ENCODE results near the gene AKR1D1. TPM values are rescaled to one million over a fixed set of nuclear protein-coding genes. Genes with fewer than 3 reads are reported as not detected.
"Not testable (repeated sequence)": the region's sequence is repeated elsewhere in the genome, so short reads cannot be mapped to it uniquely, and the experiment has no call there.

The AKR1D1 gene
- polyA plus RNA-seq, 5 donors: 0.05 to 0.16 (median 0.08) TPM; not detected in 2

DNA sequence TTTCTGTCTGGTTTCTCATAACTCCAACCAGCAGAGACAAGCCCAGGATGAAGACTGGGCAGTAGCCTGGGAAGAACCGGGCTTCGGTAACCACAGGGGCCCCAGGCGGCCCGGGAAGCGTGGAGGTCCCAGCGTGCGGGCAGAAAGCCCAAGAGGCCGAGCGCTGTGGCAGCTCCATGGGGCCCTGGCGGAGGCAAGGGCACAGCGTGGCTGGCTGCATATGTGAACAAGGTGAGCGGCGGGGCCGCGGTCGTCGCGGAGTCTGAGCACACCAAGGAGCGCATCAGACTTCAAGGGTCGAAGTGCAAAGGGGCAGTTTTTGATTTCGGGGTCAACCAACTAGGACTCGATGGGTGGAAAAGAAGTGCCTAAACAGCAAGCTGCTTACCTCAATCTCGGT, 45.9 kb downstream of the AKR1D1 start:
- DNase-seq: no peak

DNA sequence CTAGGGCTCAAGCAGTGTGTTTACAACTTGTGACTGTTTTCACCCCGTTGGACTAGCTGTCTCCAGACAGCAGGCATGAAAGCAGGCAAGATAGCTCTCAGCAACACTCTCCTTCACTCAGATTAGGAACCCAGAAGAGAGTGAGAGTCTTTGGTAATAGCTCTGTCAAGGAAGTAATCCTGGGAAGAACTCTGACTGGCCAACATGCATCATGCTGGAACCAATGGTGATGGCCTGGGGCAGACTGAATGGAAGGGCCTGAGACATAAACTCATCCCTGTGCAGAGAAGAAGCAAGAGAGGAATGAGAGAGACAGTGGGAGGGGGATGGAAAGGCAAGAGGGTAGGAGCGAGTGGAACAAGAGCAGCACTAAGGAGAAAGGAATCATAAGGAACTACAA, 48.9 kb downstream of the AKR1D1 start:
- no peak for DNase-seq

DNA sequence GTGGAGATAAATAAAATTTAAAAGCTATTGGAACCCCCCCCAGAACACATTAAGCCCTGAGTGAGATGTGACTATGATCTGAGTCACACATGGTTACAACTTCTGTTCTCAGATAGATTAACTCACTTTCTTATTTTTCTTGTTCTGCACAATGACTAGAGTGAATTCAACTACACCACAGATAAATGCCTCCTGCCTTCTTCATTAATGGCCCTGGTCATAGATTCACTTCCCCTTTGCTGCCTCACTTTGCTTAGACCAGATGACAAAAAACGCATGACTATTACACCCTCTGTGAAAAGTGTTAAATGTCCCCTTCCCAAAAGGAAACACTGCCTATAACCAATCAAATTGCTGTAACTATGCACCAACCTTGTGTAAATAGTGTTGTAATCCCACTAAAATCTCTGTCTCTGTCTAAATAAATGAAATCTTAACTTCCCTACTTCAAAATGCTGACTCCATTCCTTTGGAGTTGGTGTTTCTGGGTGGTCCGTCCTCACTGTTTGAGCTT, 49.4 kb downstream of the AKR1D1 start:
- DNase-seq: no peak

DNA sequence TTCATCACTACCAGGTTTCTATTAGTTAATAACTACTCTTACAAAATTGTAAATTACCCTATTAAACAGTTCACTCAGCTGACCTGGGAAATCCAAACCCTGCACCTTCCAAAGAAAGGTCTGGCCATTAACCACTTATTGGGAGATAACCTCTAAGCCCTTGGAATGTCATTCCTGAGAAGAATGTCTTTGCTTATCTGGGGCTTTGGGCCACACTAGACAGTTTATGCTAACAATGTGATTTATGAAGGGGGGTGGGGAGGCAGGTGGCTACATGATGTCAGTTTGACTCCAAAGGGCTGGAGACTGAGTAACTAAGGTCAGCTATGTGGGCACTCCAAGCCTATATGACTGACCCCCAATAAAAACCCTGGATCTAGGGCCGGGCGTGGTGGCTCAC, 50.7 kb downstream of the AKR1D1 start:
- no peak for DNase-seq

DNA sequence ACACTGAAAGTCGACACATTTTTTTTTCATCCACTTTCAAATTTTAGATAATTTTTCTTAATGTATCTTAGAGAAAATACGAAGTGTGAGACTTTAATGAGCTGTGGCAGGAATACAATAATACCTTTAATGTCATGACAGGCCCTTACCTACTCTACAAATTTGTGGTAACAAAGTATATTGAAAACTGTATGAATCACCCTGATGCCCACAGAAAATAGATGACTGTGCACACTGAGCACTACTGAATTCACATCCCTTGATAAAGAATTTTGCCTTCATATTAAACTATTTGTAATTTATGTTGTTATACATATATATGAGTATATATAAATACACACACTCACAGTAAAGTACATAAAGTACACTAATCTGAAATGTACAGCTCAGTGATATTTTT, 51.7 kb downstream of the AKR1D1 start:
- no peak for DNase-seq

DNA sequence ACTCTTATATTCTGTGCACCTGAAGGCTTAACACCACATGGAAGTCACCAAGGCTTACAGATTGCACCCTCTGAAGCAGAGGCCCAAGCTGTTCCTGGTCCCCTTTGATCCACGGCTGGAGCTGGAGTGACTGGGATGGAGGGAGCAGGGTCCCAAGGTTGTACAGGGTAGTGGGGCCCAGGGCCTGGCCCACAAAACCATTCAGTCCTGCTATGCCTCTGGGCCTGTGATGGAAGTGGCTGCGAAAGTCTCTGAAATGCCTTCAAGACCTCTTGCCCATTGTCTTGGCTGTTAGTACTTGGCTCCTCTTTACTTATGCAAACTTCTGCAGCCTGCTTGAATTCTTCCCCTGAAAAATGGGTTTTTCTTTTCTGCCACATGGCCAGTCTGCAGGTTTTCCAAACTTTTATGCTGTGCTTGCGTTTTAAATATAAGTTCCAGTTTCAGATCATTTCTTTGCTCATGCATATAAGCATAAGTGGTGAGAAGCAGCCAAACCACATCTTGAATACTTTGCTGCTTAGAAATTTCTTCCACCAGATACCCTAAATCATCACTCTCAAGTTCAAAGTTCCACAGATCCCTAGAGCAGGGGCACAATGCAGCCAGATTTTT, 53.4 kb downstream of the AKR1D1 start:
- no peak for DNase-seq

DNA sequence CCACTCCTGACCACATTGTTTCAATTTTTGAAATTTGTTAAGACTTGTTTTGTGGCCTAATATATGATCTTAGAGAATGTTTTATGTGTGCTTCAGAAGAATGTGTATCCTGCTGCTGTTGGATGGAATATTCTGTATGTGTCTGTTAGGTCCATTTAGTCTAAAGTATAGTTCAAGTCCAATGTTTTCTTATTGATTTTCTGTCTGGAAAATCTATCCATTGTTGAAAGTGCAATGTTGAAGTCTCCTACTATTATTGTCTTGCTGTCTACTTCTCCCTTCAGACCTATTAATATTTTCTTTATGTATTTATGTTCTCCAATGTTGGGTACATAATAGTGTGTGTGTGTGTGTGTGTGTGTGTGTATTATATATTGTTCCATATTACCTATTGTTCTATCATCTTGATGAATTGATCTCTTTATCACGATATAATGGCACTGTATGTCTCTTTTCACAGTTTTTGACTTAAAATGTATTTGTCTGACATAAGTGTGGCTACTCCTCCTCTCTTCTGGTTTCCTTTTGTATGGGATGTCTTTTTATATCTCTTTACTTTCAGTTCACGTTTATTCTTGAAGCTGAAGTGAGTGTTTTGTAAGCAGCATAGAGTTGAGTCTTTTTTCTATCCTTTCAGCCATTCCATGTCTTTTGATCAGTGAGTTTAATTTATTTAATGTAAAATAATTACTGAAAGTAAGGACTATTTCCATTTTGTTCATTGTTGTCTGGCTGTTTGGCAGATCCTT, 61.3 kb downstream of the AKR1D1 start:
- no peak for DNase-seq

DNA sequence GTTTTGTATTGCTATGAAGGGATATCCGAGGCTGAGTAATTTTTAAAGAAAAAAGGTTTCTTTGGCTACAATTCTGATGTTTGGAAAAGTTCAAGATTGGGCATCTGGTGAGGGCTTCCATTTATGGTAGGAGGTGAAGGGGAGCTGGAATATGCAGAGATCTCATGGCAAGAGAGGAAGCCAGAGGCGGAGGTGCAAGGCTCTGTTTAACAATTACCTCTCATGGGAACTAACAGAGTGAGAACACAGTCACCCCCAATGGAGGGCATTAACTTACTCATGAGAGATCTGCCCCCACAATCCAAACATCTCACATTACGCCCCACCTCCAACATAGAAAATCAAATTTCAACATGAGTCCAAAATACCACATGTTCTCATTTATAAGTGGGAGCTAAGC, 62.0 kb downstream of the AKR1D1 start:
- no peak for DNase-seq

DNA sequence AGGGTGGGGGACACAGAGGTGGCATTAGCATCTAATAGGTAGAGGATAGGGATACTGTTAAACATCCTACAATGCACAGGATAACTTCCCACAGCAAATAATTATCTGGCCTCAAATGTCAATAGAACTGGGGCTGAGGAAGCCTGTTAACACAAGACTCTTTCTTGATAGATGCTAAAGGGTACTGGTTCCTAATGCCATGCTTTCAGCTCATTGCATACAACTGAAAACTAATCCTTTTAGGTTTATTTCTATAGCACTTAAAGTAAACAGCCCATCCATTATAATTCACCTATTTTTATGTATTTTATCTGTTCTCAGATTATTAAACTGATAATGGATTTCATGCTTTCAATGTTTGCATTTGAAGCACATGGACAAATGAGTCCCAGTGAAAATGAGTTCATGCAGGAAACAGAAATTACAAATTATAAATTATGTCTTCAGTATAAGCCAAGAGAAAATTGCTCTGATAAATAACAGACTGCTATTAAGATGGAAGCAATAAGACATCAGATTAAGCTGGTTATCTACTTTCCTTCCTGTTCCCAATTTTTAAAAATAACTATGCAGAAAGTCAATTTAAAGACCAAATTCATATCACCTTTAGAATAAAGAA, 66.4 kb downstream of the AKR1D1 start:
- DNase-seq: no peak

DNA sequence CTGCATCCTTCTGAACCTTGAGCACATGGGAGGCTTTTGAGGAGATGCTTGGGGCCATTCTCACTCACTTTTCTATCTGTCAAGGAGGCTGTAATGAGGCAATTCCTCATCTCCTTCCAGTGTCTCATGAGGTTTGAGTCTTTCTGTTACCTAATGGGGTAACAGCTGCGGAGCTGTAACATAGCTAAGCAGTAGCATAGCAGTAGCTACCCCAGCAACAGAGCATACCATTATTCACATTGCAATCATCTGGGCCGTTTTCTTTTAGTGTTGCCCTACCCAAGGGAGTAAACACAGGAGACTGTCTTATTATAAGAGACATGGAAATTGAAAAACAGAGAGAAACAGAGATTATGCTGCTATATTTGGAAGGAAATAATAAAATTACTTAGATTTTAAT, 68.7 kb downstream of the AKR1D1 start:
- no peak for DNase-seq

DNA sequence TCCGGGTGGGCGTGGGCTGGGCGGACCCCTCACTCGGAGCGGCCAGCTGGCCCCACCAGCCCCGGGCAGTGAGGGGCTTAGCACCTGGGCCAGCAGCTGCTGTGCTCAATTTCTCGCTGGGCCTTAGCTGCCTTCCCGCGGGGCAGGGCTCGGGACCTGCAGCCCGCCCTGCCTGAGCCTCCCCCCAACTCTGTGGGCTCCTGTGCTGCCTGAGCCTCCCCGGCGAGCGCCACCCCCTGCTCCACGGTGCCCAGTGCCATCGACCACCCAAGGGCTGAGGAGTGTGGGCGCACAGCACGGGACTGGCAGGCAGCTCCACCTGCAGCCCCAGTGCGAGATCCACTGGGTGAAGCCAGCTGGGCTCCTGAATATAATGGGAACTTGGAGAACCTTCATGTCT, 70.0 kb downstream of the AKR1D1 start:
- not testable (repeated sequence) for DNase-seq

DNA sequence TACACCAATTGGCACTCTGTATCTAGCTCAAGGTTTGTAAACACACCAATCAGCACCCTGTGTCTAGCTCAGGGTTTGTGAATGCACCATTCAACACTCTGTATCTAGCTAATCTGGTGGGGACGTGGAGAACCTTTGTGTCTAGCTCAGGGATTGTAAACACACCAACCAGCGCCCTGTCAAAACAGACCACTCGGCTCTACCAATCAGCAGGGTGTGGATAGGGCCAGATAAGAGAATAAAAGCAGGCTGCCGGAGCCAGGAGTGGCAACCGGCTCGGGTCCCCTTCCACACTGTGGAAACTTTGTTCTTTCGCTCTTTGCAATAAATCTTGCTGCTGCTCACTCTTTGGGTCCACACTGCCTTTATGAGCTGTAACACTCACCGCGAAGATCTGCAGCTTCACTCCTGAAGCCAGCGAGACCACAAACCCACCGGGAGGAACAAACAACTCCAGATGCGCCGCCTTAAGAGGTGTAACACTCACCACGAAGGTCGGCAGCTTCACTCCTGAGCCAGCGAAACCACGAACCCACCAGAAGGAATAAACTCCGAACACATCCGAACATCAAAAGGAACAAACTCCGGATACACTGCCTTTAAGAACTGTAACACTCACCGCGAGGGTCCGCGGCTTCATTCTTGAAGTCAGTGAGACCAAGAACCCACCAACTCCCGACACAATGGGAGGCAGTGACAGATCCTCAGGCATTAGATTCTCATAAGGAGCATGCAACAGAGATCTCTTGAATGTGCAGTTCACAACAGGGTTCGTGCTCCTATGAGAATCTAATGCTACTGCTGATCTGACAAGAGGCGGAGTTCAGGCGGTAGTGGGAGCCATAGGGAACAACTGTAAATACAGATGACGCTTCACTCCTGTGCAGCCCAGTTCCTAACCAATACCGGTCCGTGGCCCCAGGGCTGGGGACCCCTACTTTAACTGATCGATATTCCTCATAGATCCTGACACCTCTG, 70.8 kb downstream of the AKR1D1 start:
- not testable (repeated sequence) for DNase-seq

DNA sequence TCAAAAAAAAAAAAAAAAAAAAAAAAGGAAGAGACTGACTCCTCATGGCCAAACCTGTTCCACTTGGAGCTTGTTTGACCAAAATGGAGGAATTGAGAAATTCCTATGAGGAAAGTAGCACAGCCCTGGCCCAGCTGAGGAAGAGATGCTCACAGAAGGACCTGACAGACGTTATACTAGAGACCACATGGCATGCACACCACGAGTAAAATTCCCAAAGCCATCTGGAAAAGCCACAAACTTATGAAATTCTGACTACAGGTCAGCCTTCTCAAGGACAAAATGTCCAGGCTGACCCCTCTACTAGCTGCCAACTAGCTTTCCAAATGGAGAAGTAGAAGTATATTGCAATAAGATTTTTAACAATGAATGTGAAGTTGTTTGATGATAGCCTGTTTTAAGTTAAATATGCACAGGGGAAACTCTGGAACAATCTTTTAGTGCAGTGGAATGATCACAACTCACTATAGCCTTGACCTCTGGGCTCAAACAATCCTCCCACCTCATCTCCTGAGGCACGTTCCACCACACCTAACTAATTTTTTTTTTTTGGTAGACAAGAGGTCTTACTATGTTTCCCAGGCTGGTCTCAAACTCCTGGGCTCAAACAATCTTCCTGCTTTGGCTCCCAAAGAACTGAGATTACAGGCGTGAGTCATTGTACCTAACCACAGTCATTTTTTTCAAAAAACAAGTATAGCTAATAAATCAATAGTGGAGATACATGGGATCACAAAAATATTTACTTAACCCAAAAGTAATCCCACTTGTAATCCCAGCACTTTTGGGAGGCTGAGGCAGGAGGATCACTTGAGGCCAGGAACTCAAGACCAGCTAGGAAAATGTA, 75.7 kb downstream of the AKR1D1 start:
- no peak for DNase-seq

DNA sequence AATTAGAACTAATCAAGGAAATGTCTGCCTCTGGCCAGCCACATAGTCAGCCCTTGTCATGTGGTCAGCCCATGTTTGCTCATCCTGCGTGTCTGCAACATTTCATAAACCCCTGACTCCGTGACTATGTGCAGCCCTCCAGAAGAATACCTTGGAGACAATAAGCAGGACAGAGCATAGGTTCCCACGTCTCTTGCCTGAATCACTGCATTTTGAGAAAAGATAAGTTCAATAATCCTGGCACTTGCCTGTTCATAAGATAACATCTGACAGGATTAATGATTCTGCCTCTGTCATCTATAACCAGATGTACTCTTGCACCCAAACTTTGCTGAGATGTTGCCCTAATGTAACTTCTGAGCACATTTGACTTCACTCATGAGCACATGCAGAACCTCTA, 78.4 kb downstream of the AKR1D1 start:
- no peak for DNase-seq

DNA sequence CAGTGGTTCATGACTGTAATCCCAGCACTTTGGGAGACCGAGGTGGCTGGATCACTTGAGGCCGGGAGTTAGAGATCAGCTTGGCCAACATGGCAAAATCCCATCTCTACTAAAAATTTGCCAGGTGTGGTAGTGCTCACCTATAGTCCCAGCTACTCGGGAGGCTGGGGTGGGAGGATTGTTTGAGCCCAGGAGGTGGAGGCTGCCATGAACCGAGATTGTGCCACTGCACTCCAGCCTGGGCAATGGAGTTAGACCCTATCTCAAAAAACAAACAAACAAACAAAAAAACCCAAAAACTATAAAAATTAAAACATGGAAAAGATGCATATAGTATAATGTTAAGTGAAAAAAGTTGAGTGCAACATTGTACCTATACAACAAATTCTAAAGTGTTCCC, 81.4 kb downstream of the AKR1D1 start:
- no peak for DNase-seq

DNA sequence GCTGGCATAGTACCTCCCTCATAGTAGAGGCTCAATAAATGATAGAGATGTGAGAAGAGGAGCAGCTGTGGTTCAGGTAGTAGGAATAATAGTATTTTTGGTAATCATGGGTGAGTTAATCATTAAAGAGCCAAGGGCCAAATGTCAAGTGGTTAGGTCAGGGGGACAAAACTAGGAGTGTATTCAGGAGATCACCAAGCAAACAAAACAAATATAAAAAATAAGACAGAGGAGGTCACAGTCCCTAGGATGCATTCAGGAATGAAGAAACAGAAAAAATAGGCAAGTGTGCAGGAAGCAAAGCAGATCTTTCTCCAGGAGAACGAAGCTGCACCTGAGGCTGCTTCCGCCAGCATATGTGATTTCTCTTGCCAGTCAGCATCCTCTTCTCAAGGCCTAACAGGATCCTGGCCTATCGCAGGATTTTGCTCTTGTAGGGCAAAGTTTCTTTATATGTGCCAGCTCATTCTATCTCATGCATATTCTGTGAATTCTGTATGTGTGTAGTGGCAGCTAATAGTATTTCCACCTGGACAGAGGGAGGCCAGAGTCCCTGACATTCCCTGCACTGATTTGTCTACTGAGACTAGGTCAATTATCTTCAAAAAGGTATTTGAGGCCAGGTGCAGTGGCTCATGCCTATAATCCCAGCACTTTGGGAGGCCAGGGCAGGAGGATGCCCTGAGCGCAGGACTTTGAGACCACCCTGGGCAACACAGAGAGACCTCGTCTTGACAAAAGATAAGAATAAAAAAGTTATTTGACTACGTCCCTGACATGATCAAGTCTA, 82.7 kb downstream of the AKR1D1 start:
- DNase-seq: no peak

DNA sequence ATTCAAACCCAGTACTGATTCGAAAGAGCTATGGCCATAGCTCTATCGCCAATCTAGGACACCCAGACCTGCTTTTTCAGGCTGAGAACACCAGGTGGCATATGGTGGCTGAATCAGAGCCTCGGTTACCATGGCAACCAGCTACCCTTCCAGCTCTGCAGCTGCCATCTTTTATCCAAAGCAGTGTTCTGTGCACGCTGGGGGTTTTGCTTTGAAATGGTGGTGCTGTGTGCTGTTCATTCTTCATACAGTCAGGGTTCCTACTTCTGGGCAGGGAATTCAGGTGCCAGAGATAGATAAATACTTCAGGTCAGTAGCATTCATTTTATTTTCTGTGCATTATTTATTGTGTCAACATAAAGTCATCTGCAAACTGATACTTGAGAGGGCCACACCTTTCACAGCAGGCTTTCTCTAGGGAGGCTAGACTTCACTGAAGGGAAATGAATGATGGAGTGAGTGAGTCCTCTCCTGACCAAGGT, 85.4 kb downstream of the AKR1D1 start:
- peak; percentile 67 to 78 for DNase-seq

DNA sequence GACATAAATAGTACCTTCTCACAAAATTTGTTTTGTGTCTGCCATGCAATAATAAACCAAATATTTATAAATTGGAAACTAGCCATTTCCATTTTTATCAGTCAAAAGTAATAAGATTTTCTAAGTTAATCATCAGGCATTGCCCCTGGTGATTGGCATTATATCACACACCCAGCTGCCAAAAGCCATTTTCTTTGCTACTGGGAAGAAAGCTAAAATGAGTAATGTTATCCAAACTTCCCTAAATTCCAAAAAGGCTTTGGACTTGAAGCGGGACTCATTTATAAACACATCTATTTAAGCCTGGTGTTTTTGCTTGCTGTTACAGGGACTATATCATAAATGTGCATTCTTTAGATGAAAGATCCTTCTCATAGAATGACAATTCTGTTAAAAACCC, 86.0 kb downstream of the AKR1D1 start:
- DNase-seq: no peak

DNA sequence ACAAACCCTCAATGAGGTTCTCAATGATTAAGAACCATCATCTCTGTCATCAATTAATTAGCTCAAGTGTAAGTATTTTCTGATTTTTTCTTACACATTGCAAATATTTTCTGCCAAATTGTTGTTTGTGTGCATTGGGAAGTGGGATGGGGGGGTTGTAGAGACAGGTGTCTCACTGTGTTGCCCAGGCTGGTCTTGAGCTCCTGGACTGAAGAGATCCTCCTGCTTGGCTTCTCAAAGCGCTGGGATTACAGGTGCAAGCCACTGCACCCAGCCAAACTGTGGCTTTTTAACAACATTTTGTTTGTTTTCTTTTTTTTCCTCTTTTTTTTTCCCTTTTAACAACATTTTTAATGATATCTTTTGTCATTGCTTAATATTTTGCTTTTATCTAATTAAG, 87.5 kb downstream of the AKR1D1 start:
- DNase-seq: no peak

DNA sequence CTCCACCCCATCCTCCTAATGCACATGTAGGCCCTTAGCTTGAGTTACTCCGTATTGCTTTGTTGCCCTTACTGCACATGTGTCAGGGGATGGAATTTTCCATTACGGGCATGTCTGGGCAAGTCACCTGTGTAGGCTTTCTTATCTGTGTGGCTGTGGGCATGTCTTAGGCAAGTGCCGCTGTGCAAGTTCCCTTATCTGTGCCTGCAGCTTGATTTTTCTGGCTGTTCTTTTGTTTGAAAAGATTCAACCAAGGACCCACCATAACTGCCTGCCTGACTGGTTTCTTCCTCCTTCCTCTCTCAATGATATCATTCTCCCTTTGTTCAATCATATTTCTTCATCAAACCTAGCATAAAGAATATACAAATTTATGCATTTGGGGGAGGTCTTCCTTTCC, 88.5 kb downstream of the AKR1D1 start:
- no peak for DNase-seq

Data from right lung (tissue), 5 donors.